CD14-positive monocyte (primary cell): ENCODE results near the gene POMC. TPM values are rescaled to one million over a fixed set of nuclear protein-coding genes. Genes with fewer than 3 reads are reported as not detected.
A peak's percentile ranks its signal among the peaks of the same experiment; 100 is the strongest.

Source experiments
- DNase-seq, 3 donors: peaks; one replicate each; pipeline ENCODE4 v3.0.0-alpha.2; 2011 to 2022
- H2AFZ ChIP-seq: 2 replicates; pipeline ENCODE4 v1.6.0; 2012; ENCODE audit warnings: mild to moderate bottlenecking, low read depth, low read length, inconsistent platforms; ENCODE audit not compliant: insufficient read depth, poor library complexity, severe bottlenecking
- H3K27ac ChIP-seq, 2 donors: 1 replicate in 1 of 2; 2 replicates in 1 of 2; pipeline ENCODE4 v1.5.1; 2012 to 2013; ENCODE audit warnings: low read length in 2 of 2, control low read depth in 1 of 2, inconsistent platforms in 1 of 2, low read depth in 1 of 2, mild to moderate bottlenecking in 1 of 2
- H3K27me3 ChIP-seq, 2 donors: one replicate each; pipeline versions ENCODE4 v1.6.0 to v1.6.1; 2011 to 2013; ENCODE audit warnings: low read length in 2 of 2; ENCODE audit not compliant: control insufficient read depth in 2 of 2, insufficient read depth in 2 of 2
- H3K36me3 ChIP-seq, 2 donors: replicated peaks in 1 of 2; 1 replicate in 1 of 2; 2 replicates in 1 of 2; pipeline versions ENCODE4 v1.5.1 to v1.6.1; 2012 to 2013; ENCODE audit warnings: low read length in 2 of 2, control low read depth in 1 of 2, inconsistent platforms in 1 of 2, mild to moderate bottlenecking in 1 of 2; ENCODE audit not compliant: insufficient read depth in 2 of 2, control insufficient read depth in 1 of 2
- H3K4me1 ChIP-seq, 2 donors: 1 replicate in 1 of 2; 2 replicates in 1 of 2; pipeline versions ENCODE4 v1.5.1 to v1.6.1; 2012 to 2013; ENCODE audit warnings: low read length in 2 of 2, control low read depth in 1 of 2, inconsistent platforms in 1 of 2, mild to moderate bottlenecking in 1 of 2, moderate library complexity in 1 of 2; ENCODE audit not compliant: insufficient read depth in 2 of 2, control insufficient read depth in 1 of 2
- H3K4me2 ChIP-seq: replicated peaks from 2 replicates; pipeline ENCODE3; 2012; ENCODE audit warnings: low read length, moderate library complexity, mild to moderate bottlenecking; ENCODE audit not compliant: poor library complexity, severe bottlenecking; ENCODE audit errors: extremely low read depth
- H3K4me3 ChIP-seq, 3 experiments: fragments of 200-600 bp in 1 of 3; sonication (generic) in 1 of 3; replicated peaks in 1 of 3; 1 replicate in 2 of 3; 2 replicates in 1 of 3; pipeline ENCODE4 v1.5.1; 2011 to 2013; ENCODE audit warnings: low read length in 3 of 3, mild to moderate bottlenecking in 3 of 3, control low read depth in 2 of 3, low read depth in 2 of 3, inconsistent platforms in 1 of 3, moderate library complexity in 1 of 3
- H3K79me2 ChIP-seq: 2 replicates; pipeline ENCODE4 v1.6.0; 2012; ENCODE audit warnings: mild to moderate bottlenecking, control low read depth, inconsistent platforms, low read length, moderate library complexity; ENCODE audit not compliant: insufficient read depth
- H3K9ac ChIP-seq: 2 replicates; pipeline ENCODE4 v1.6.0; 2017; ENCODE audit warnings: low read length, mild to moderate bottlenecking; ENCODE audit not compliant: insufficient read depth, poor library complexity, severe bottlenecking
- H3K9me3 ChIP-seq, 2 donors: replicated peaks in 1 of 2; 1 replicate in 1 of 2; 2 replicates in 1 of 2; pipeline versions ENCODE4 v1.5.1 to v1.6.1; 2012 to 2013; ENCODE audit warnings: low read length in 2 of 2, control low read depth in 1 of 2; ENCODE audit not compliant: control insufficient read depth in 1 of 2, insufficient read depth in 1 of 2
- H4K20me1 ChIP-seq: 2 replicates; pipeline ENCODE4 v1.6.0; 2012; ENCODE audit warnings: mild to moderate bottlenecking, low read length, control low read depth, moderate library complexity; ENCODE audit not compliant: insufficient read depth
- H3K27ac Mint-ChIP-seq, 7 donors: one replicate each; pipeline ENCODE4 v1.8.0; 2020; ENCODE audit warnings: mild to moderate bottlenecking in 7 of 7, mixed read lengths in 7 of 7, moderate library complexity in 6 of 7, inconsistent platforms in 2 of 7
- H3K27me3 Mint-ChIP-seq, 3 donors: one replicate each; pipeline ENCODE4 v1.8.0; 2021 to 2022; ENCODE audit warnings: low read depth in 3 of 3, mild to moderate bottlenecking in 3 of 3, mixed read lengths in 3 of 3, moderate library complexity in 3 of 3, inconsistent platforms in 1 of 3
- H3K36me3 Mint-ChIP-seq, 2 donors: one replicate each; pipeline ENCODE4 v1.8.0; 2020; ENCODE audit warnings: mixed read lengths in 2 of 2, inconsistent platforms in 1 of 2, mild to moderate bottlenecking in 1 of 2
- H3K4me1 Mint-ChIP-seq: one replicate; pipeline ENCODE4 v1.8.0; 2020; ENCODE audit warnings: mild to moderate bottlenecking, mixed read lengths
- H3K4me3 Mint-ChIP-seq, 2 donors: one replicate each; pipeline ENCODE4 v1.8.0; 2020; ENCODE audit warnings: mild to moderate bottlenecking in 2 of 2, mixed read lengths in 2 of 2, moderate library complexity in 1 of 2
- H3K9me3 Mint-ChIP-seq, 7 donors: one replicate each; pipeline ENCODE4 v1.8.0; 2020 to 2022; ENCODE audit warnings: mixed read lengths in 7 of 7, mild to moderate bottlenecking in 6 of 7, moderate library complexity in 6 of 7, inconsistent platforms in 2 of 7
- CTCF ChIP-seq: fragments of 200-600 bp; IDR thresholded peaks from one replicate; pipeline ENCODE4 v1.8.0; 2022; ENCODE audit warnings: antibody characterized with exemption, mild to moderate bottlenecking
- whole genome bisulfite sequencing: methylation state at CpG from one replicate; pipeline ENCODE4 v1.1.5; 2013; ENCODE audit warnings: missing lambda C conversion rate; ENCODE audit not compliant: insufficient coverage; 5-methylcytosine and 5-hydroxymethylcytosine counted together
- intact Hi-C, 2 donors: fragments of 100-400 bp; cut with micrococcal nuclease; formaldehyde crosslinking; loops; one replicate each; pipeline versions ENCODE4 v1.15.0 to v1.15.1; 2023
- polyA plus RNA-seq, 3 donors: library from polyadenylated mRNA; depleted of rRNA in 1 of 3; unstranded in 2 of 3; stranded (reverse) in 1 of 3; fragments of 300-500 nt in 2 of 3; fragments of >200 nt in 1 of 3; fragmentation: Illumina TruSeq in 2 of 3; gene quantifications; 1 replicate in 2 of 3; 2 replicates in 1 of 3; pipeline ENCODE4 v1.2.3, GENCODE V29; 2012 to 2021

The POMC gene
- polyA plus RNA-seq, 3 donors: 3.5 to 4.7 (median 4.6) TPM

- Histone ChIP-seq H3K4me2 (no peak overlapping the region), H2AFZ (no peak overlapping the region), H3K27ac (no peak overlapping the region), H4K20me1 (no peaks in the 10 kb centered on the region), H3K4me1 (no peaks in the 10 kb centered on the region), H3K27me3 (peaks cover 2 to 15% of the 10 kb centered on the region in 2 donors), H3K9ac (no peak overlapping the region), H3K79me2 (no peaks in the 10 kb centered on the region), H3K36me3 (no peaks in the 10 kb centered on the region), H3K9me3 (no peaks in the 10 kb centered on the region), H3K4me3 (no peak overlapping the region)
- 41% methylated on average over 4 of the region's 6 CpGs for WGBS
- no peak for TF ChIP-seq CTCF
- peak in 1 of 3 donors; percentile 13 for DNase-seq
- no peak overlapping the region for H3K27ac Mint-ChIP-seq
- intact Hi-C loops: no loop called here
- H3K27me3 Mint-ChIP-seq: peaks cover 19 to 26% (median 25%) of the 10 kb centered on the region in 3 donors
- H3K9me3 Mint-ChIP-seq: peaks cover 0 to 6% (median 3%) of the 10 kb centered on the region in 7 donors
- H3K36me3 Mint-ChIP-seq: no peaks in the 10 kb centered on the region
- H3K4me1 Mint-ChIP-seq: peaks cover 13% of the 10 kb centered on the region
- peak overlapping the region in 1 of 2 donors; percentile 32 for H3K4me3 Mint-ChIP-seq
Measured at GRCh38 chr2:25176138-25176537, 7.8 kb upstream of the POMC start.

- Mint-ChIP-seq H3K36me3 (no peaks in the 10 kb centered on the region), H3K4me1 (peaks cover 13% of the 10 kb centered on the region), H3K27me3 (peaks cover 35 to 44% (median 41%) of the 10 kb centered on the region in 3 donors), H3K9me3 (peaks cover 0 to 15% (median 6%) of the 10 kb centered on the region in 7 donors), H3K27ac (no peak overlapping the region), H3K4me3 (no peak overlapping the region)
- no peak overlapping the region for H3K27ac ChIP-seq
- 96% methylated on average over 6 of the region's 6 CpGs for WGBS
- intact Hi-C loops: no loop called here
- H3K4me1 ChIP-seq: no peaks in the 10 kb centered on the region
- peaks cover 0 to 3% of the 10 kb centered on the region in 2 donors for H3K9me3 ChIP-seq
- no peaks in the 10 kb centered on the region for H3K79me2 ChIP-seq
- H3K4me2 ChIP-seq: no peak overlapping the region
- no peaks in the 10 kb centered on the region for H3K36me3 ChIP-seq
- DNase-seq: no peak
- no peak overlapping the region for H2AFZ ChIP-seq
- no peaks in the 10 kb centered on the region for H4K20me1 ChIP-seq
- H3K27me3 ChIP-seq: peaks cover 17 to 33% of the 10 kb centered on the region in 2 donors
- H3K9ac ChIP-seq: no peak overlapping the region
- no peak for TF ChIP-seq CTCF
- no peak overlapping the region for H3K4me3 ChIP-seq
Measured at GRCh38 chr2:25174192-25174861, 5.9 kb upstream of the POMC start.
